HG03469 (cell line): ENCODE measurements around the gene SPIRE2.
"Not testable (repeated sequence)": the region's sequence is repeated elsewhere in the genome, so short reads cannot be mapped to it uniquely, and the experiment has no call there.

ENCODE experiments used
- ATAC-seq: cut with Tn5 transposase; IDR thresholded peaks from one replicate; pipeline ENCODE4 v1.9.1; 2021; ENCODE audit warnings: mild to moderate bottlenecking, moderate library complexity, moderate number of reproducible peaks; ENCODE audit not compliant: unreplicated experiment

SPIRE2 gene

DNA sequence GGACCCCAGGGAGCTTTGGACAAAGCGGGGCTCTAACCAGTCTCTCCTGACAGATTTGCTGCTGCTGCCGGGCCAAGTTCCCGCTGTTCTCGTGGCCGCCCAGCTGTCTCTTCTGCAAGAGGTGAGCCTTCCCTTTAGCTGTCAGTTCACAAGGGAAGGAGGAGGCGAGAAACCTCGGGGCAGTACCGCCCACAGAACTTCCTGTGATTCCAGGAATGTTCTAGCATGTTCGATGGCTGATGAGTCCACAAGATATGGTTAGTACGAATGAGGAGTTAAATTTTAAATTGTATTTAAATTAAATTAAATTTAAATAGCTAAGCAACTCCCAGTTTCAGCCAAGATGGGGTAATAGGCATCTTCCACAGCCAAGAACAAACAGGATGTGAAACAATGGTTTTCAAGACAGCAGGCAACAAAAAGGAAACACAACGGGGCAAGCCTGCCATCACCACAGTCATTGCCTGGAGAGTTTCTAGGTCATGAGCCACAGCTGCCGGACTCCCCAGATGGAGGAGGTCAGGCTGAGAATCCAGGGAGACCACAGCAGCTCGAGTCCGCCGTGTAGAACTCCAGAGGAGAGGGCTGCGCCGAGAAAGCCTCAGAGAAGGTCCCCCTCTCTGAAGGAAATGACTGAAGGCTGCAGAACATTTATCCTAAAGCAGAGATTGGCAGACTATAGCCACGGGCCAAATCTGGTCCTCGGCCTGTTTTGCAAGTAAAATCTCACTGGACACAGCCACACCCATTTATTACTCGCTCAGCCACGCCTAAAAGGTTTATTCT, 35.7 kb downstream of the SPIRE2 start:
- ATAC-seq: peak; percentile 33

DNA sequence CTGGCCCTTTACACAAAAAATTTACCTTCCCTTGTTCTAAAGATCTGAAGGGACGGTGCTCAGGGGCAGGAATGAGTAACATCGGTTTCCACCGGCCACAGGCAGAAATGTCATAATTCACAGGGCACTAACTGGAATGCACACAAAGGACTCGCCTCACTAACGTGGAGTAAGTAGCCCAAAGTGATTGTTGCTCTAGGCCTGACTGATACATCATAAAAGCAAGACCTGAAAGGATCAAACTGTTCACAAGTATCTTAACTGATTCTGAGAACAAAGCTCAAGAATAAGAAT, 36.2 kb downstream of the SPIRE2 start:
- no peak for ATAC-seq

DNA sequence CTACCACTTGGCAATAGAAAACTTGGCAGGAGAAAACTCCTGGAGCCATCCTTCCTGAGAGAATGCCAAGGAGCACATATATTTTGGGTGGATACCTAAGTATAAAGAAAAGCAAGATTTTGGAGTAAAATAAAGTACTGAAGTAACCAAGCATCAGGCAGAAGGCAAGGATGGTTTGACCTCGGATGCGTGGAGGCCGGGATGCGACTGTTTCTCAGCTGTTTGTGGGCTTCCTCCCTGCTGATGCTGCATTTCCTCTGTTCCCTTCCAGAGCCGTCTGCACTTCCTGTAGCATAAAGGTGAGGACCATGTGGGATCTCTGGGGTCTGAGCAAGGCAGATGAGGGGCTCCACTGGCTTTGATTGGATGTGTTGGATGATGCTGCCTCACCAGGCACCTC, 39.6 kb downstream of the SPIRE2 start:
- ATAC-seq: no peak

DNA sequence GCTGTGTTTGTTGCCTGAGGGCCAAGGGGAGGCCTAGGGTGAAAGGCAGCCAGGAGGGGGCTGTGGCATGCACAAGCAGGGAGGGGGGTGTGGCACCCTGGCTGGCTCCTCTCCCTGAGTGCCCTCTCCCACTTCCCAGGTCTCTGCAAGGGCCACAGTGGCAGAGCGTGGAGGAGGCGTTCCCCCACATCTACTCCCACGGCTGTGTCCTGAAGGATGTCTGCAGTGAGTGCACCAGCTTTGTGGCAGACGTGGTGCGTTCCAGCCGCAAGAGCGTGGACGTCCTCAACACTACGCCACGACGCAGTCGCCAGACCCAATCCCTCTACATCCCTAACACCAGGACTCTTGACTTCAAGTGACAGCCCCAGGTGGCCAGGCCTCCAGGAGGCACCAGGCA, 41.6 kb downstream of the SPIRE2 start:
- ATAC-seq: no peak

DNA sequence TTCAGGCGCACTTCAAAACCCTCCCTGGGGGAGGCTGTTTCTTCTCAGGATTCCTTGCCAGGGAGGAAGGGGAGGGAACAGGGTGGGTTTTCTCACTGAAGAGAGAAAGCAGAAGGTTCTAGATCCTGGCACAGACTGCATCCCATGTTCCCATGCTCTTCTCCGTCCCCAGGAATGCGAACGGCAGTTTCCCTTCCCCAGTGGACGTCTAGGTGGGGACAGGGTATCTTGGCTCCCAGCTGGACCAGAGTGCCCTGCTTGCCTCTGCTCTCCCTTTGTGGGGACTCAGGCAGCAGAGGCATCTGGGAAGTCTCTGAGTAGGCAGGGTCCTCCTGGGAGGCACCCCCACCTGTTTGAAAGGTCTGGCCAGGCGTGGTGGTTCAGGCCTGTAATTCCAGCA, 42.2 kb downstream of the SPIRE2 start:
- no peak for ATAC-seq

DNA sequence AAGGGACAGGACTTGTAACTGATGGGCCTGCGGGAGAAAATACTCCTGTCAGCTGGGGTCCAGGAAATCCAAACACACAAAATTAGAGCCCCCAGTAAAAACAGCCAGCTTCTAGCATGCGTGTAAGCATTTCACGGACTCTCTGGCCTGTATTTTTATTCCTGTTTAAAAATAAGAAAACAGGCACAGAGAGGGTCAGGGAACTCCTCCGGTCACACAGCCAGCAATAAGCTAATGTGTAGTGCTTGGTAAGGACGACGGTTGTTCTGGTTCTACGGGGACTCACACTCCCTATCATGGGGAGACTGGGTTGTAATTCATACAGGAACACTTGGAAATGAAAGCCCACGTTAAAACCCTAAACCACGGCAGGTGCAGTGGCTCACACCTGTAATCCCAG, 43.6 kb downstream of the SPIRE2 start:
- ATAC-seq: no peak

DNA sequence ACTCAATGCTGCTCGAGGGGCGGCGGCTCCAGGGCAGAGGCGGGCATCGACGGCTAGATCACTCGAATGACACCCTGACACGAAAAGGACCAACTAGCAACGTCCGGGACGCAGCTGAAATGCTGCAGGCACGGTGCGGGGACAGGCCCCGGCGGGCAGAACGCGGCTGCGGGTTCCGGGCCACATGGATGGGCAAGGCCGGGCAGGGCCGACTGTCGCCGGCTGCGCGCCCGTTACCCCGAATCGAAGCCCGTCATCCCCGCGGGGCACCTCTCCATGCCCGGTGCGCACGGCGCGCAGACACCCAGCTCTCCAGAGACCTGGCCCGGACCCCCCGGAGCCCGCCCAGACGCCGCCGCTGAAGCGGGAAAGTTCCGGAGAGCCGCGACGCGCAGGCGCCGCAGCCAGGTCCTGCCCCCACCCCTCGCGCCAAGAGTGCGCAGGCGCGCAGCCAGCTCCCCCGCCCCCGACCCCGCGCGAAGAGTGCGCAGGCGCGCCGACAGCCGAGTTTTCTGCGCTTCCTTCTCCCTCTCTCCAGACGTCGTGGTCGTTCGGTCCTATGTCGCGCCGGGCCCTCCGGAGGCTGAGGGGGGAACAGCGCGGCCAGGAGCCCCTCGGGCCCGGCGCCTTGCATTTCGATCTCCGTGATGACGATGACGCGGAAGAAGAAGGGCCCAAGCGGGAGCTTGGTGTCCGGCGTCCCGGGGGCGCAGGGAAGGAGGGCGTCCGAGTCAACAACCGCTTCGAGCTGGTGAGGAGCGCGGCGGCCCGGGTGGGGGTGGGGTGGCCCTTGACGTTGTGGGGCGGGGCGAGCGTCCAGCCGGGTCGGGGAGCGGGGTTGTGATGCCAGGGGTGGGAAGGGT, 45.1 kb downstream of the SPIRE2 start, which contains the start of gene TCF25:
TCF25 (plus strand) TSS at position 484 of the 863 bp plus-strand sequence; CDS start at position 560, 76 bp downstream.
- ATAC-seq: peak; percentile 23

DNA sequence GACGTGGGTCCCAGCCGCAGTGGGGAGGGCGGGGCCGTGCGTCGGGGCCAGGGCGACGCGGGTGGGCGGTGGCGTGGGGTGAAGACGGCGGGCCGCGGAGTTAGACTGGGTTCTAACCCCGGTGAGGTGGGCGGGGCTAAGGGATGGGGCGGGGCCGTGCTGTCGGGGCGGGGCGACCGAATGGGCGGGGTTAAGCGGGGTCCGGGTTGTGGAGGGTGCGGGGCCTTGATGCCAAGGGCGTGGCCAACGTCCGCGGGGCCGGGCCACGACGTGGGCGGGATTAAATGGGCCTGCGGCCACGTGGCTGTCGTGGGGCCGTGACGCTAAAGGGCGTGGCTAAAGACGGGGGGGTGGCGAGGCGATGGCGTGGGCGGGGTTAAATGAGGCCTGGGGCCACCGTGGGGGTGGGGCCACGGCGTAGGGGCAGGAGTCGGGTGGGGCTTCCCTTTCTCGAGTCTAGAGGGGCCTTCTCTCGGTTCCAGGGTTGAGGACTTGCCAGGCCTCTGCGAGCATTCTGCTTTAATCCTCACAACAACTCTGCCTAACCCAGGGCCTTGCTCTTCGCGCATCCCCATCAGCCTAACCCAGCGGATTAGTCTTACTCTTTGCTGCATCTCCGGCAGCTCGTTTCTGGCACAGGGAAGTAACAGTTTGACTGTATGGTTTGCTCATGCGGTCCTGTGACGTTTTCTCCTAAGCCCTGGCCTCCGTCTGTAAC, 45.9 kb downstream of the SPIRE2 start:
- peak; percentile 37 for ATAC-seq

DNA sequence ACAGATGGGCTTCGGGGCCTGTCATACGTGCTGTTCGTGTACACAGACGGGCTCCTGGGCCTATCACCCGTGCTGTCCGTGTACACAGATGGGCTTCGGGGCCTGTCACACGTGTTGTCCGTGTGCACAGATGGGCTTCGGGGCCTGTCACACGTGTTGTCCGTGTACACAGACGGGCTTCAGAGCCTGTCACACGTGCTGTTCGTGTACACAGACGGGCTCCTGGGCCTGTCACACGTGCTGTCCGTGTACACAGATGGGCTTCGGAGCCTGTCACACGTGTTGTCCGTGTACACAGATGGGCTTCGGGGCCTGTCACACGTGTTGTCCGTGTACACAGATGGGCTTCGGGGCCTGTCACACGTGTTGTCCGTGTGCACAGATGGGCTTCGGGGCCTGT, 50.8 kb downstream of the SPIRE2 start:
- ATAC-seq: not testable (repeated sequence)

DNA sequence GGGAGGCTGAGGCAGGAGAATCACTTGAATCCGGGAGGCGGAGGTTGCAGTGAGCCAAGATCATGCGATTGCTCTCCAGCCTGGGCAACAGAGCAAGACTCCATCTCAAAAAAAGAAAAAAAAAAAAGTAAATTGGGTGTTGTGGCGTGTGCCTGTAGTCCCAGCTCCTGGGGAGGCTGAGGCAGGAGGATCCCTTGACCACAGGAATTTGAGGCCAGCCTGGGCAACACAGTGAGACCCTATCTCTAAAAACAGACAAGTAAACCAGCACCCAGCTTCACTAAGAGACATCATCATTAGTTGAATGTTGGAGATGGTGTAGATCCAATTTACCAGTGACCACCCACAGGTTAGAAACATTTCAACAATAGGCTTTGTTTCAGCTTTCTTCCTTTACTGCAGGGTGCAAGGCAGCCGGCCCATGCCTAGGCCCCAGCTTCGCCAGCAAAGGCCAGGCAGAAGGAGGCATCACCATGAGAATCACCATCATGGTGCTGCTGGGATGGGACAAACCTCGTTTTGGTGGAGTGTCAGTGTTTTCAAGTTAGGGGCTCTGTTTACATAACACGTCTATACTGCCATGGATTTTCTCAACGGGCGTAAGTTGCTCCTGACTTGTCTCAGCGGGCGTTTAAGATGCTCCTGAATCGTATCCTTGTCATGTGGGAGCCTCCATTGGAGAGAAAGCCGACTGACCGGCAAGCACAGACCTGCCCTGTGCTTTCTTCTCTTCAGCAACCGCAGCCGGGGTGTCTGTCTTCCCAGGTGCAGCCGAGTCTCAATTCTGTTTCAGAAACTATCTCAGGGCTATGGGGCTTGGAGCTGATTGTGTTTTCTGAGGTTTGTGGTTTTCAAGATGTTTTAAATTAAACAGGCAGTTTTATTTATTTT, 52.4 kb downstream of the SPIRE2 start:
- ATAC-seq: no peak

DNA sequence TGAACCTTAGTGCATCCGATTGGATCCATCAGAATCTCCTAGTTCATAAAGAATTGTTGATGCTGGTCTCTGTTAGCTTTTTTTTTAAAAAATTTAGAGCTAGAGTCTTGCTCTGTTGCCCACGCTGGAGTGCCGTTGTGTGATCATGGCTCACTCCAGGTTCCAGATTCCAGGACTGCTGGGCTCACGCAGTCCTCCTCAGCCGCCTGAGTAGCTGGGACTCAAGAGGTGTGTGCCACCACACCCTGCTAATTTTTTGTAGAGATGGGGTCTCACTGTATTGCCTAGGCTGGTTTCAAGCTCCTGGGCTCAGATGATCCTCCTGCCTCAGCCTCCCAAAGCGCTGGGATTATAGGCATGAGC, 53.1 kb downstream of the SPIRE2 start:
- ATAC-seq: no peak

DNA sequence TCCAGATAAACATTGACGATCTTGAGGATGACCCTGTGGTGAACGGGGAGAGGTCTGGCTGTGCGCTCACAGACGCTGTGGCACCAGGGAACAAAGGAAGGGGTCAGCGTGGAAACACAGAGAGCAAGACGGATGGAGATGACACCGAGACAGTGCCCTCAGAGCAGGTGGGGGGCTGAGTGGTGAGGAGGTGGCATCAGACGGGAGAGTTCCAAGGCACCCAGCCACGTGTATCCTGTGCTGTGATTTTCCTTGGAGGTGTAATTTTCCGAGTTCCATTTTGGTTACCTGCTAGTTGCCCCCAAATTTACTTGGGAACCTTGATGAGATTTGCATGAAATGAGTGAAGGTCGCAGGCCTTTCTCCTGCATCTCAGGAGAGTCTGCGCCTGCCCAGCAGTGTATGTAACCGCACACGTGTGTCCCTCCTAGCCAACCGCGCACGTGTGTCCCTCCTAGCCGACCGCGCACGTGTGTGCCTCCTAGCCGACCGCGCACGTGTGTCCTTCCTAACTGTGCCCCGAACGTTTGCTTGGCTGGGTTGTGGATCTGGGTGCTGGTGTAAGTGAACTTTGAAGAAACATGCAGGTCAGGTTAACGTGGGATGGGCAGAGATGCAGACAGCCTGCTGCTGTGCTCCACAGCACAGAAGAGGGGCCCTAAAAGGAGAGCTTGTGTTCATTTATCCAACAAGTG, 55.2 kb downstream of the SPIRE2 start:
- ATAC-seq: no peak

DNA sequence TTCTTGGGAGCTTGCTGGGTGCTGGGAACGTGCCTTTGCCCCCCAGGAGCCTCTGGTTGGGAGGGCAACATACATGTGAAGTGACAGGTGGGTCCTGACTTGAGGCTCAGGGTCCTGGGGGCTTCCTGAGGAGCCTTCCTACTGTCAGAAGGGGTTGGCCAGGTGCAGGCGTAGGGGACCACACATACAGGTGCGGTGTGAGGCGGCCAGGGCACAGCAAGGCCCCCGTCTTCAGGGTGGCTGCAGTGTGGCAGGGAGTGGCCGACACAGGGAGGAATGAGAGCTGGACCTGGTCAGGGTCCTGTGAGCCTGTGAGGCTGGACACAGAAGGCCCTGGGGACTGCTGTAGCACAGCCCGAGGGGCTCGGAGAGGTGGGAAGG, 55.8 kb downstream of the SPIRE2 start:
- ATAC-seq: no peak

DNA sequence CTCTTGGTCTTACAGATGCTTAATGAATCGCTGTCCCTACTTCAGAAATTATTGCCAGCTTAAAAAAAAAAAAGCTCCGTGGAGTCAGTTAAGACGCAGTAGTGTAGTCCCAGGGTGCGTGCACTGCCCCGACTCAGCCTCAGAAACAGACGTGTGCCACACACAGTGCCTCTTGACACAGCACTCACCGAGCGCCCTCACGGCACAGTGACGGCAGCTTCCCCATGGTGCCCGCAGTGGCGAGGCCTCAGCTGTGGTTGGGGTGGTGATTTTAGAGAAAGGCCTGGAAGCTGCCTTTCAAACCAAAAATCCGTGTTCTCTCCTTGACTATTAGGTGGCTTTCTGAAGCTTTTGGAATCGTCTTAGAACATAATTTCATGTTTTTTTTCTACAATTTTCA, 59.0 kb downstream of the SPIRE2 start:
- no peak for ATAC-seq

DNA sequence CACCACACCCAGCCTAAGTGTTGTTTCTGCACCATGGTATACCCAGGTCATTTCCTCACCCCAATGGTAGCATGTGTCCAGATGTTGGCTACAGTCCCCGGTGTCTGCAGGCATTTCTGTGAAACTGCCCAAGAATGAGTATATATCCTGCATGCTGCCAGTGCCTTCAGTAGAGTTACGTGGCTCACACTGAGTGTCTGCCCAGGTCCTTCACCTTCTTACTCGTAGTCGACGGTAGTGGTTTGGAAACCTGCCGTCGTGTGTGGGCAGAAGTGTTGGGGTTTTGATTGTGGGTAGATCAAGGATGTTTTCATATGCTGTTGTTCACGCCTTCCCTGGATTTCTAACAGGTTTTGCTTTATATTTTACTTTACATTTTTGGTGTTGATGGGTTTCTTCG, 61.9 kb downstream of the SPIRE2 start:
- ATAC-seq: no peak

DNA sequence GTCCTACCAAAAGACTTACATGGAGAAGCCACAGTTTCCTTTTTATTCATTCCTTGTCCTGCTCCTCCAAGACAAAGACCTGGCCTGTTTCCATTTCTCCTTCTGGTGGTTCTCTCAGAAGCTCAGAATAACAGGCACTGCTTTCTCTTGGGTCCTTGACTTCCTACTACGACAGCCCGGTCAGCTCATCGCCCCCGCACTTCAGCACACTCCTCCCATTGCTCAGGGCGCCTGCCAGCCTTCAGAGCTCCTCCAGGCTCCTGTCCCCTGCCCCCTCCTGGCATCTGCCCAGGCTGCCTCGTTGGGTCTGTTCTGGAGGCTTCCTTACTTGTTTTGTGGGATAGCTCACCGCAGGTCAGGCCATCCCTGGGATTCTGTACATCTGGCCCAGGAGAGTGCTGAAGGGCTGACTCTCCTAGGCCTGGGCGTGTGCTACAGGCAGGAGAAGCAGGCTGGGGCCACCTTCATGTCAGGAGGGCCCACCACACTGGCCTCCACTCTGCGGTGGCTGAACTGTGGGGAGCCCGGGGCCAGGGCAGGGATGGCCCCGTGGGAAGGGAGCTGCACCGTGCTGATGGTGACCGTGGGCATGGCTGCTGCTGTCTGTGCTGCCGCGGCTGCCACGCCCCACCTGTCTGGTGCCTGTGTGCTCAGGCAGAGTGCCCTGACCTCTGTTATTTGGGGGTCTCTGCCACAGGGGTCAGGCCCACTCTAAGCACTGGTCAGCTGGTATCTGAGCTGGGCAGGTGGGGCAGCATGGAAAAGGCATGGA, 62.8 kb downstream of the SPIRE2 start:
- ATAC-seq: no peak

DNA sequence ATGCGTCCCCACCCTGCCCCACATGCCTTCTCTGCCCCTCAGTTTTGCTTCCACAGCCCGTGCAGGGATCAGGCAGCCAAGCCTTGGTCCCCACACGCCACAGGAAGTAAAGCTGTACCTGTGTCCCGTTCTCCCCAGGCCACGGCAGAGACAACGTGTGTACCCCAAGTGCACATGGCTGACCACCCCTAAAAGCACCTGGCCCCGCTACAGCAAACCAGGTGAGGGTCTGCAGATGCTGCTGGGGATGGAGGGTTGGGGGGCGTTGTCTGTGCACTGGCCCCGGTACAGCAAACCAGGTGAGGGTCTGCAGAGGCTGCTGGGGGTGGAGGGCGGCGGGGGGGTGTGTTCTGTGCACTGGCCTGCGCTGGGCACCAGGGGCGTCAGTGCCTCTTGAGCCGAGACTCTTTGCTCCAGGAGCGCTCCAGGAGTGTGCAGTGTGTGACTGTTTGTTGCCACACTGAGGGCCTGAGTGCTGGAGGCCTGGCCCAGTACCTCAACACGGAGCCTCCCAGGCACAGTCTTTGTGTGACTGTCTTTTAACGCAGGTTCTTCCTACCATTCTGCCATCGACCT, 63.9 kb downstream of the SPIRE2 start:
- ATAC-seq: no peak

DNA sequence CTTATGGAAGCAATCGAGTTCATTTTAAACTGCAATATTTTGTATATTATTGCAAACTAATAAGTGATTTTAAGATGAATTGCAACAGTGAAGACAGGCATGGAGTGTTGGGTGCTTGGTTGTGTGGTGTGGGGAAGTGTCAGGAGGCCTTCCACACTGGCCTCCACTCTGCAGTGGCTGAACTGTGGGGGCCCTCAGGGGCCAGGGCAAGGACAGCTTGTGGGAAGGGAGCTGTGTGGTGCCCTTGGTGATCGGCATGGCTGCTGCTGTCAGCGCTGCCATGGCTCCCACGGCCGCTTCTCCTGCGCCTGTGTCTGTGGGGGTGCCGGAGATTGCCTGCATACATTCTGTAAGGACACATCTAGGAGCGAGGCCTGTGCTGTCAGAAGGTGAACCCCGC, 64.4 kb downstream of the SPIRE2 start:
- ATAC-seq: no peak
